GM12873 (cell line): ENCODE results near the gene ROR2.

Experiments used
- TF ChIP-seq, protein P1 (sequence below): IDR thresholded peaks from 2 replicates; pipeline ENCODE4 v1.5.1; 2012; ENCODE audit warnings: low read depth, mild to moderate bottlenecking, moderate library complexity, low read length, control low read depth; ENCODE audit not compliant: insufficient read depth; ENCODE audit errors: missing control alignments

The ROR2 gene

DNA sequence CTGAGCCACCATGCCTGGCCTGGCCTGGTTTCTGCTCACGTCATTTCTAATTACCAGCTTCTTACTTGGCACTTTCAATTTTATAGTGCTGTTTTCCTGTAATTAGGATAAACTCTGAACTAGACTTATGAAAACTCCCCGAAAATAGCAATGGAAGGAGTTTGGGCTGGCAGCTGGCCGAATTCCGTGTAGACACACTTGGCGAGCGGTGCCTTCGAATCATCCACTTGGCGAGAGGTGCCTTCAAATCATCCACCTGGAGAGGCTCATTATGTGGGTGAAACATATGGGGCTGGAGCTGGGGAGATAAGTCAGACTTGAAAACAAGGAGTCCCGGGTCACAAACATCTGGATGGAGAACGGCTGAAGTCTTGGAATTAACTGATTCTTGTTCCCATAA is 203.7 kb downstream of the ROR2 start:
- TF ChIP-seq, protein P1, sequence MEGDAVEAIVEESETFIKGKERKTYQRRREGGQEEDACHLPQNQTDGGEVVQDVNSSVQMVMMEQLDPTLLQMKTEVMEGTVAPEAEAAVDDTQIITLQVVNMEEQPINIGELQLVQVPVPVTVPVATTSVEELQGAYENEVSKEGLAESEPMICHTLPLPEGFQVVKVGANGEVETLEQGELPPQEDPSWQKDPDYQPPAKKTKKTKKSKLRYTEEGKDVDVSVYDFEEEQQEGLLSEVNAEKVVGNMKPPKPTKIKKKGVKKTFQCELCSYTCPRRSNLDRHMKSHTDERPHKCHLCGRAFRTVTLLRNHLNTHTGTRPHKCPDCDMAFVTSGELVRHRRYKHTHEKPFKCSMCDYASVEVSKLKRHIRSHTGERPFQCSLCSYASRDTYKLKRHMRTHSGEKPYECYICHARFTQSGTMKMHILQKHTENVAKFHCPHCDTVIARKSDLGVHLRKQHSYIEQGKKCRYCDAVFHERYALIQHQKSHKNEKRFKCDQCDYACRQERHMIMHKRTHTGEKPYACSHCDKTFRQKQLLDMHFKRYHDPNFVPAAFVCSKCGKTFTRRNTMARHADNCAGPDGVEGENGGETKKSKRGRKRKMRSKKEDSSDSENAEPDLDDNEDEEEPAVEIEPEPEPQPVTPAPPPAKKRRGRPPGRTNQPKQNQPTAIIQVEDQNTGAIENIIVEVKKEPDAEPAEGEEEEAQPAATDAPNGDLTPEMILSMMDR = no peak

GRCh38 chr9:91744114-91744513 is 205.9 kb downstream of the ROR2 start:
- TF ChIP-seq, protein P1 = no peak

GRCh38 chr9:91741522-91741921 is 208.5 kb downstream of the ROR2 start:
- TF ChIP-seq, protein P1 = no peak

GRCh38 chr9:91740701-91741100 is 209.3 kb downstream of the ROR2 start:
- TF ChIP-seq, protein P1 = no peak

- TF ChIP-seq, protein P1 = no peak
These were observed 213.0 kb downstream of the ROR2 start for GRCh38 chr9:91736898-91737601.

GRCh38 chr9:91736311-91736710 is 213.7 kb downstream of the ROR2 start:
- TF ChIP-seq, protein P1 = no peak

DNA sequence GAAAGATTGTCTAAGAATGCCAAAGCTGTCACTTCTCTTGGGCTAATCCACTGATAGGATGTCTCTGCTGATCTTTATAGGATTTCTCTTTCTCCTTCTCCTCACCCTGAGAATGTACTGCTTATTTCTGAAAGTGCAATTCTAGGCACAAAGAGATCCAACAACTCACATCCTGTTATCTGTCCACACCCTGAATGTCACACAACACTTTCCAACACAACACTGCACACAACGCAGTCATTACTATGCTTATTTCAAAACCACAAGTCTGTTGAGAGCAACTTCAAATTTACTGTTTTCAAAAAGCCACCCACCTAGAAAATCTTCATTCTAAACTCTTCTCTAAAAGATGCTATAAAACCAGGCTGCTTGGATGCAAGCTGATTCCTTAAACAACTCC is 215.0 kb downstream of the ROR2 start:
- TF ChIP-seq, protein P1 = no peak
